CD8-positive, alpha-beta memory T cell (primary cell): ENCODE data around the gene CRIP1. TPM values are rescaled to one million over a fixed set of nuclear protein-coding genes. Genes with fewer than 3 reads are reported as not detected.

Experiments
- CTCF ChIA-PET: fragments of 350-600 bp; sonication (Branson Sonifier 250); formaldehyde crosslinking; loops from one replicate; lab custom pipeline; 2021; ENCODE audit warnings: antibody characterized with exemption; lab: Charles Lee
- POLR2A ChIA-PET: fragments of 350-600 bp; sonication (Branson Sonifier 250); formaldehyde crosslinking; loops from one replicate; lab custom pipeline; 2021; ENCODE audit warnings: antibody characterized with exemption; lab: Charles Lee
- DNase-seq, 5 donors: peaks; one replicate each; pipeline versions ENCODE4 v3.0.0 to v3.0.0-alpha.2; 2020 to 2022; ENCODE audit warnings: mixed read lengths in 1 of 5
- H3K27ac ChIP-seq: one replicate; pipeline ENCODE4 v1.7.0; 2013; ENCODE audit warnings: low read depth, mild to moderate bottlenecking, low read length, moderate library complexity
- H3K27me3 ChIP-seq: 2 replicates; pipeline ENCODE4 v1.7.0; 2013; ENCODE audit warnings: low read length, mild to moderate bottlenecking; ENCODE audit not compliant: insufficient read depth, poor library complexity, severe bottlenecking
- H3K36me3 ChIP-seq: 2 replicates; pipeline ENCODE4 v1.7.0; 2013; ENCODE audit warnings: mild to moderate bottlenecking, low read length, moderate library complexity; ENCODE audit not compliant: insufficient read depth
- H3K4me1 ChIP-seq: 2 replicates; pipeline ENCODE4 v1.7.0; 2013; ENCODE audit warnings: mild to moderate bottlenecking, low read length, moderate library complexity; ENCODE audit not compliant: insufficient read depth
- H3K4me3 ChIP-seq: 2 replicates; pipeline ENCODE4 v1.7.0; 2013; ENCODE audit warnings: mild to moderate bottlenecking, low read length
- H3K9me3 ChIP-seq: 2 replicates; pipeline ENCODE4 v1.7.0; 2013; ENCODE audit warnings: mild to moderate bottlenecking, low read length
- H3K27ac Mint-ChIP-seq, 8 donors: one replicate each; pipeline ENCODE4 v1.8.0; 2020 to 2021; ENCODE audit warnings: mixed read lengths in 8 of 8, mild to moderate bottlenecking in 6 of 8, inconsistent platforms in 3 of 8, moderate library complexity in 3 of 8
- H3K27me3 Mint-ChIP-seq, 2 donors: one replicate each; pipeline ENCODE4 v1.8.0; 2020 to 2021; ENCODE audit warnings: mixed read lengths in 2 of 2, mild to moderate bottlenecking in 1 of 2, moderate library complexity in 1 of 2
- H3K36me3 Mint-ChIP-seq, 3 donors: one replicate each; pipeline ENCODE4 v1.8.0; 2020 to 2021; ENCODE audit warnings: mixed read lengths in 3 of 3, inconsistent platforms in 1 of 3, mild to moderate bottlenecking in 1 of 3
- H3K4me1 Mint-ChIP-seq, 3 donors: one replicate each; pipeline ENCODE4 v1.8.0; 2020 to 2021; ENCODE audit warnings: mixed read lengths in 3 of 3, inconsistent platforms in 1 of 3, mild to moderate bottlenecking in 1 of 3
- H3K4me3 Mint-ChIP-seq, 7 donors: one replicate each; pipeline ENCODE4 v1.8.0; 2020 to 2021; ENCODE audit warnings: mixed read lengths in 7 of 7, mild to moderate bottlenecking in 6 of 7, moderate library complexity in 4 of 7, inconsistent platforms in 2 of 7
- H3K9me3 Mint-ChIP-seq, 5 donors: one replicate each; pipeline ENCODE4 v1.8.0; 2020 to 2022; ENCODE audit warnings: mixed read lengths in 5 of 5, mild to moderate bottlenecking in 3 of 5, moderate library complexity in 2 of 5, inconsistent platforms in 1 of 5
- polyA plus RNA-seq: library from polyadenylated mRNA; unstranded; fragments of 300-500 nt; fragmentation: Illumina TruSeq; gene quantifications from one replicate; pipeline ENCODE4 v1.2.3, GENCODE V29; 2021
- total RNA-seq, 2 experiments: library from RNA; stranded (reverse); gene quantifications; one replicate each; pipeline ENCODE4 v1.2.3, GENCODE V29; 2021

The CRIP1 gene
- total and polyA plus RNA-seq, 3 experiments from 2014 or later: 463 to 1,031 (median 468) TPM

GRCh38 chr14:105487986-105488777 is 1.5 kb downstream of the CRIP1 start:
- Mint-ChIP-seq H3K4me3 (peak overlapping the region; percentile 87 to 94 (median 92)), H3K4me1 (peaks cover 24 to 66% (median 30%) of the 10 kb centered on the region in 3 donors), H3K27ac (peak overlapping the region; percentile 91 to 100 (median 96)), H3K27me3 (peaks cover 0 to 5% of the 10 kb centered on the region in 2 donors), H3K9me3 (no peaks in the 10 kb centered on the region), H3K36me3 (peaks cover 0 to 17% (median 0%) of the 10 kb centered on the region in 3 donors)
- H3K27me3 ChIP-seq: no peaks in the 10 kb centered on the region
- H3K4me1 ChIP-seq: peaks cover 60% of the 10 kb centered on the region
- POLR2A ChIA-PET: interaction anchor here (2.3 to 3.3 kb wide), 3 partner anchors 7 to 118 kb away, joined by 10 to 66 read pairs (median 18); no protein-coding TSS in a partner anchor
- H3K27ac ChIP-seq: peak overlapping the region; percentile 97
- CTCF ChIA-PET: interaction anchor here (1.6 to 5.8 kb wide), 7 partner anchors 7 to 116 kb away, joined by 3 to 135 read pairs (median 26); partner anchors contain the start of genes CRIP2 and TMEM121
- H3K9me3 ChIP-seq: no peaks in the 10 kb centered on the region
- no peaks in the 10 kb centered on the region for H3K36me3 ChIP-seq
- H3K4me3 ChIP-seq: peak overlapping the region; percentile 82
- DNase-seq: peak in 2 of 5 donors; percentile 33 to 71

GRCh38 chr14:105488781-105489541 is 2.3 kb downstream of the CRIP1 start:
- no peaks in the 10 kb centered on the region for H3K9me3 ChIP-seq
- Mint-ChIP-seq H3K27ac (peak overlapping the region; percentile 91 to 100 (median 98)), H3K36me3 (peaks cover 0 to 22% (median 0%) of the 10 kb centered on the region in 3 donors), H3K4me1 (peaks cover 24 to 67% (median 30%) of the 10 kb centered on the region in 3 donors), H3K27me3 (peaks cover 0 to 5% of the 10 kb centered on the region in 2 donors), H3K4me3 (peak overlapping the region; percentile 88 to 94 (median 92)), H3K9me3 (no peaks in the 10 kb centered on the region)
- H3K36me3 ChIP-seq: no peaks in the 10 kb centered on the region
- ChIA-PET CTCF (interaction anchor here (0.8 to 5.8 kb wide), 27 partner anchors 8 to 670 kb away, joined by 3 to 135 read pairs (median 5); partner anchors contain the start of genes BRF1, CRIP2, PACS2 and TEX22), POLR2A (interaction anchor here (0.6 to 3.3 kb wide), 11 partner anchors 8 to 425 kb away, joined by 3 to 66 read pairs (median 5); partner anchors contain the start of gene GPR132)
- DNase-seq: peak in 1 of 5 donors; percentile 61
- peak overlapping the region; percentile 97 for H3K27ac ChIP-seq
- no peaks in the 10 kb centered on the region for H3K27me3 ChIP-seq
- H3K4me3 ChIP-seq: peak overlapping the region; percentile 82
- peaks cover 52% of the 10 kb centered on the region for H3K4me1 ChIP-seq

- CTCF ChIA-PET: interaction anchor here (0.8 to 5.8 kb wide), 33 partner anchors 8 to 678 kb away, joined by 3 to 135 read pairs (median 4); partner anchors contain the start of genes BRF1, CRIP2, PACS2 and TEX22
- H3K36me3 Mint-ChIP-seq: peaks cover 0 to 24% (median 0%) of the 10 kb centered on the region in 3 donors
- H3K4me1 ChIP-seq: peaks cover 45% of the 10 kb centered on the region
These were observed 3.0 kb downstream of the CRIP1 start for GRCh38 chr14:105489542-105490266.

GRCh38 chr14:105490267-105490571 is 3.5 kb downstream of the CRIP1 start:
- H3K9me3 Mint-ChIP-seq: no peaks in the 10 kb centered on the region
- H3K27me3 Mint-ChIP-seq: peaks cover 0 to 5% of the 10 kb centered on the region in 2 donors
- ChIA-PET POLR2A (interaction anchor here (0.7 to 3.3 kb wide), 12 partner anchors 9 to 426 kb away, joined by 3 to 66 read pairs (median 5); partner anchors contain the start of genes GPR132 and PACS2), CTCF (interaction anchor here (1.0 to 5.8 kb wide), 31 partner anchors 9 to 679 kb away, joined by 3 to 135 read pairs (median 4); partner anchors contain the start of genes BRF1, CRIP2, PACS2 and TEX22)
- H3K4me1 Mint-ChIP-seq: peaks cover 15 to 55% (median 22%) of the 10 kb centered on the region in 3 donors
- Histone ChIP-seq H3K9me3 (no peaks in the 10 kb centered on the region), H3K27ac (peak overlapping the region; percentile 97), H3K4me3 (peak overlapping the region; percentile 67), H3K27me3 (no peaks in the 10 kb centered on the region), H3K4me1 (peaks cover 40% of the 10 kb centered on the region), H3K36me3 (no peaks in the 10 kb centered on the region)
- DNase-seq: no peak
- peaks cover 0 to 24% (median 0%) of the 10 kb centered on the region in 3 donors for H3K36me3 Mint-ChIP-seq
- peak overlapping the region in 7 of 8 donors; percentile 96 to 100 (median 98) for H3K27ac Mint-ChIP-seq
- peak overlapping the region in 6 of 7 donors; percentile 88 to 94 (median 92) for H3K4me3 Mint-ChIP-seq

More at GRCh38 chr14:105489542-105490266, 3.0 kb downstream of the CRIP1 start:
- DNase-seq: peak; percentile 79 to 93 (median 89)
- POLR2A ChIA-PET: interaction anchor here (0.6 to 3.3 kb wide), 12 partner anchors 8 to 426 kb away, joined by 3 to 66 read pairs (median 5); partner anchors contain the start of gene GPR132
- H3K4me1 Mint-ChIP-seq: peaks cover 18 to 60% (median 23%) of the 10 kb centered on the region in 3 donors
- H3K27me3 Mint-ChIP-seq: peaks cover 0 to 4% of the 10 kb centered on the region in 2 donors
- no peaks in the 10 kb centered on the region for H3K9me3 Mint-ChIP-seq
- Histone ChIP-seq H3K27ac (peak overlapping the region; percentile 97), H3K9me3 (no peaks in the 10 kb centered on the region), H3K27me3 (no peaks in the 10 kb centered on the region), H3K4me3 (peak overlapping the region; percentile 67), H3K36me3 (no peaks in the 10 kb centered on the region)
- peak overlapping the region; percentile 88 to 94 (median 92) for H3K4me3 Mint-ChIP-seq
- peak overlapping the region; percentile 91 to 100 (median 98) for H3K27ac Mint-ChIP-seq

GRCh38 chr14:105490572-105491365 is 4.1 kb downstream of the CRIP1 start, which contains the start of gene TEDC1:
TSS of gene TEDC1 (plus strand) at chr14:105491246. CDS start at chr14:105491376, 130 bp downstream.
- POLR2A ChIA-PET: interaction anchor here (0.7 to 3.3 kb wide), 10 partner anchors 9 to 425 kb away, joined by 3 to 66 read pairs (median 5); partner anchors contain the start of genes GPR132 and PACS2
- H3K27ac ChIP-seq: peak within 1 kb of the TSS; percentile 97
- H3K36me3 ChIP-seq: no peaks in the 10 kb centered on the region
- Mint-ChIP-seq H3K36me3 (peaks cover 0 to 24% (median 0%) of the 10 kb centered on the region in 3 donors), H3K27ac (peak within 1 kb of the TSS; percentile 96 to 100 (median 98)), H3K27me3 (peaks cover 0 to 5% of the 10 kb centered on the region in 2 donors), H3K4me3 (peak within 1 kb of the TSS; percentile 83 to 94 (median 92)), H3K4me1 (peaks cover 9 to 49% (median 18%) of the 10 kb centered on the region in 3 donors), H3K9me3 (no peaks in the 10 kb centered on the region)
- H3K9me3 ChIP-seq: no peaks in the 10 kb centered on the region
- H3K27me3 ChIP-seq: no peaks in the 10 kb centered on the region
- H3K4me3 ChIP-seq: peak within 1 kb of the TSS; percentile 67
- peak in 4 of 5 donors; percentile 98 to 100 (median 98) for DNase-seq
- CTCF ChIA-PET: interaction anchor here (1.0 to 5.8 kb wide), 26 partner anchors 9 to 679 kb away, joined by 3 to 135 read pairs (median 5); partner anchors contain the start of genes BRF1, CRIP2, PACS2 and TEX22
- H3K4me1 ChIP-seq: peaks cover 34% of the 10 kb centered on the region

- no peaks in the 10 kb centered on the region for H3K9me3 ChIP-seq
- Mint-ChIP-seq H3K4me3 (peak overlapping the region; percentile 83 to 93 (median 87)), H3K27ac (peak overlapping the region; percentile 88 to 98 (median 96)), H3K4me1 (peaks cover 6 to 44% (median 16%) of the 10 kb centered on the region in 3 donors), H3K27me3 (peaks cover 0 to 5% of the 10 kb centered on the region in 2 donors), H3K36me3 (peaks cover 0 to 24% (median 0%) of the 10 kb centered on the region in 3 donors), H3K9me3 (no peaks in the 10 kb centered on the region)
- peak; percentile 75 to 90 (median 84) for DNase-seq
- POLR2A ChIA-PET: interaction anchor here (1.0 to 3.3 kb wide), 2 partner anchors 10 to 190 kb away, joined by 3 to 66 read pairs; no protein-coding TSS in a partner anchor
- H3K27ac ChIP-seq: peak overlapping the region; percentile 90
- no peaks in the 10 kb centered on the region for H3K36me3 ChIP-seq
- CTCF ChIA-PET: interaction anchor here (0.7 to 5.8 kb wide), 5 partner anchors 10 to 120 kb away, joined by 3 to 135 read pairs (median 7); no protein-coding TSS in a partner anchor
- H3K4me1 ChIP-seq: peaks cover 27% of the 10 kb centered on the region
- H3K27me3 ChIP-seq: no peaks in the 10 kb centered on the region
- H3K4me3 ChIP-seq: peak overlapping the region; percentile 58
These were observed 4.8 kb downstream of the CRIP1 start for GRCh38 chr14:105491366-105491973.
